ENCODE measurements around the gene CSRNP3. TPM values are rescaled to one million over a fixed set of nuclear protein-coding genes. Genes with fewer than 3 reads are reported as not detected.

CSRNP3 gene
- polyA plus RNA-seq, 1 experiment, result 0.25 TPM

GRCh38 chr2:165639504-165639903 is 170.0 kb downstream of the CSRNP3 start:
- ChIA-PET CTCF (no interaction called here), POLR2A (no interaction called here)
- no peaks in the 10 kb centered on the region for H3K27me3 ChIP-seq (ENCODE audit: control insufficient read depth, insufficient read depth, low read length)
- H3K27ac ChIP-seq (ENCODE audit: low read depth, low read length), result no peak overlapping the region
- H3K9me3 ChIP-seq (ENCODE audit: control insufficient read depth, insufficient read depth, low read length), result no peaks in the 10 kb centered on the region
- no peak for DNase-seq (ENCODE audit: low read depth, low spot score)
- H3K4me3 ChIP-seq (ENCODE audit: low read depth, low read length), result no peak overlapping the region
- no peak for TF ChIP-seq CTCF (IDR thresholded peaks at IDR 0.05; ENCODE audit: low read depth, low read length)

- no peak for TF ChIP-seq CTCF (IDR thresholded peaks at IDR 0.05; ENCODE audit: low read depth, low read length)
- Histone ChIP-seq H3K27ac (ENCODE audit: low read depth, low read length) (no peak overlapping the region), H3K9me3 (ENCODE audit: control insufficient read depth, insufficient read depth, low read length) (no peaks in the 10 kb centered on the region), H3K4me3 (ENCODE audit: low read depth, low read length) (no peak overlapping the region), H3K27me3 (ENCODE audit: control insufficient read depth, insufficient read depth, low read length) (no peaks in the 10 kb centered on the region)
- POLR2A ChIA-PET, result no interaction called here
- no peak for DNase-seq (ENCODE audit: low read depth, low spot score)
- CTCF ChIA-PET, result no interaction called here
Observed at GRCh38 chr2:165640247-165640929, 170.9 kb downstream of the CSRNP3 start.

GRCh38 chr2:165645930-165646831 is 176.7 kb downstream of the CSRNP3 start:
- no peak for DNase-seq (ENCODE audit: low read depth, low spot score)
- no peaks in the 10 kb centered on the region for H3K9me3 ChIP-seq (ENCODE audit: control insufficient read depth, insufficient read depth, low read length)
- CTCF ChIA-PET, result no interaction called here
- no peaks in the 10 kb centered on the region for H3K27me3 ChIP-seq (ENCODE audit: control insufficient read depth, insufficient read depth, low read length)
- no peak overlapping the region for H3K4me3 ChIP-seq (ENCODE audit: low read depth, low read length)
- H3K27ac ChIP-seq (ENCODE audit: low read depth, low read length), result no peak overlapping the region
- POLR2A ChIA-PET, result no interaction called here
- TF ChIP-seq CTCF (IDR thresholded peaks at IDR 0.05; ENCODE audit: low read depth, low read length), result no peak

- H3K4me3 ChIP-seq (ENCODE audit: low read depth, low read length), result no peak overlapping the region
- H3K9me3 ChIP-seq (ENCODE audit: control insufficient read depth, insufficient read depth, low read length), result no peaks in the 10 kb centered on the region
- POLR2A ChIA-PET, result no interaction called here
- no peak for DNase-seq (ENCODE audit: low read depth, low spot score)
- CTCF ChIA-PET, result interaction anchor here (0.6 kb wide), 1 partner anchor 444 kb away, joined by 4 read pairs; the partner anchor contains the start of gene SCN3A
- H3K27ac ChIP-seq (ENCODE audit: low read depth, low read length), result no peak overlapping the region
- no peaks in the 10 kb centered on the region for H3K27me3 ChIP-seq (ENCODE audit: control insufficient read depth, insufficient read depth, low read length)
- TF ChIP-seq CTCF (IDR thresholded peaks at IDR 0.05; ENCODE audit: low read depth, low read length), result no peak
Observed at GRCh38 chr2:165647409-165647808, 177.9 kb downstream of the CSRNP3 start.

- POLR2A ChIA-PET, result no interaction called here
- Histone ChIP-seq H3K9me3 (ENCODE audit: control insufficient read depth, insufficient read depth, low read length) (no peaks in the 10 kb centered on the region), H3K27ac (ENCODE audit: low read depth, low read length) (no peak overlapping the region), H3K4me3 (ENCODE audit: low read depth, low read length) (no peak overlapping the region), H3K27me3 (ENCODE audit: control insufficient read depth, insufficient read depth, low read length) (no peaks in the 10 kb centered on the region)
- no peak for TF ChIP-seq CTCF (IDR thresholded peaks at IDR 0.05; ENCODE audit: low read depth, low read length)
- DNase-seq (ENCODE audit: low read depth, low spot score), result no peak
- CTCF ChIA-PET, result interaction anchor here (1.9 kb wide), 1 partner anchor 225 kb away, joined by 8 read pairs; no protein-coding TSS in a partner anchor
Observed at GRCh38 chr2:165648801-165649200, 179.3 kb downstream of the CSRNP3 start.
